ENCODE measurements around the gene FAM222A.

Gene FAM222A

GRCh38 chr12:109760031-109760929 is 46.7 kb downstream of the FAM222A start:
- no peak overlapping the region for H3K4me3 Mint-ChIP-seq
- peaks cover 9% of the 10 kb centered on the region for H3K27me3 Mint-ChIP-seq
- H3K4me1 Mint-ChIP-seq (ENCODE audit: low read depth), result peaks cover 6% of the 10 kb centered on the region
- peak; percentile 22 for DNase-seq
- H3K9me3 Mint-ChIP-seq, result peaks cover 22% of the 10 kb centered on the region
- peaks cover 8% of the 10 kb centered on the region for H3K36me3 Mint-ChIP-seq (ENCODE audit: low read depth)
- no peak overlapping the region for H3K27ac Mint-ChIP-seq

GRCh38 chr12:109760930-109761921 is 47.6 kb downstream of the FAM222A start:
- Mint-ChIP-seq H3K4me1 (ENCODE audit: low read depth) (peaks cover 6% of the 10 kb centered on the region), H3K9me3 (peaks cover 13% of the 10 kb centered on the region), H3K36me3 (ENCODE audit: low read depth) (peaks cover 3% of the 10 kb centered on the region), H3K27ac (no peak overlapping the region), H3K27me3 (peaks cover 4% of the 10 kb centered on the region), H3K4me3 (no peak overlapping the region)
- DNase-seq, result peak; percentile 21

- no peak overlapping the region for H3K27ac Mint-ChIP-seq
- peaks cover 6% of the 10 kb centered on the region for H3K4me1 Mint-ChIP-seq (ENCODE audit: low read depth)
- DNase-seq, result no peak
- H3K9me3 Mint-ChIP-seq, result peaks cover 4% of the 10 kb centered on the region
- H3K27me3 Mint-ChIP-seq, result no peaks in the 10 kb centered on the region
- no peak overlapping the region for H3K4me3 Mint-ChIP-seq
- no peaks in the 10 kb centered on the region for H3K36me3 Mint-ChIP-seq (ENCODE audit: low read depth)
These were observed 48.5 kb downstream of the FAM222A start for GRCh38 chr12:109762071-109762672.

- Mint-ChIP-seq H3K4me1 (ENCODE audit: low read depth) (peaks cover 6% of the 10 kb centered on the region), H3K36me3 (ENCODE audit: low read depth) (no peaks in the 10 kb centered on the region), H3K27ac (no peak overlapping the region), H3K4me3 (no peak overlapping the region), H3K9me3 (no peaks in the 10 kb centered on the region), H3K27me3 (no peaks in the 10 kb centered on the region)
- DNase-seq, result peak; percentile 28
These were observed 49.1 kb downstream of the FAM222A start for GRCh38 chr12:109762673-109763191.

GRCh38 chr12:109763201-109763841 is 49.7 kb downstream of the FAM222A start:
- H3K27me3 Mint-ChIP-seq, result no peaks in the 10 kb centered on the region
- H3K27ac Mint-ChIP-seq, result no peak overlapping the region
- H3K4me1 Mint-ChIP-seq (ENCODE audit: low read depth), result peaks cover 6% of the 10 kb centered on the region
- DNase-seq, result peak; percentile 19
- no peak overlapping the region for H3K4me3 Mint-ChIP-seq
- H3K36me3 Mint-ChIP-seq (ENCODE audit: low read depth), result no peaks in the 10 kb centered on the region
- H3K9me3 Mint-ChIP-seq, result no peaks in the 10 kb centered on the region

- H3K4me3 Mint-ChIP-seq, result no peak overlapping the region
- no peaks in the 10 kb centered on the region for H3K9me3 Mint-ChIP-seq
- H3K27me3 Mint-ChIP-seq, result no peaks in the 10 kb centered on the region
- H3K36me3 Mint-ChIP-seq (ENCODE audit: low read depth), result no peaks in the 10 kb centered on the region
- H3K27ac Mint-ChIP-seq, result no peak overlapping the region
- no peak for DNase-seq
- H3K4me1 Mint-ChIP-seq (ENCODE audit: low read depth), result peaks cover 6% of the 10 kb centered on the region
These were observed 50.5 kb downstream of the FAM222A start for GRCh38 chr12:109764123-109764522.

- Mint-ChIP-seq H3K4me1 (ENCODE audit: low read depth) (peaks cover 6% of the 10 kb centered on the region), H3K9me3 (no peaks in the 10 kb centered on the region), H3K27me3 (no peaks in the 10 kb centered on the region), H3K27ac (no peak overlapping the region), H3K4me3 (no peak overlapping the region), H3K36me3 (ENCODE audit: low read depth) (no peaks in the 10 kb centered on the region)
- DNase-seq, result peak; percentile 11
These were observed 51.3 kb downstream of the FAM222A start for GRCh38 chr12:109764776-109765445.

GRCh38 chr12:109765446-109765810 is 51.8 kb downstream of the FAM222A start:
- no peaks in the 10 kb centered on the region for H3K36me3 Mint-ChIP-seq (ENCODE audit: low read depth)
- H3K4me3 Mint-ChIP-seq, result no peak overlapping the region
- no peaks in the 10 kb centered on the region for H3K27me3 Mint-ChIP-seq
- peaks cover 6% of the 10 kb centered on the region for H3K4me1 Mint-ChIP-seq (ENCODE audit: low read depth)
- H3K9me3 Mint-ChIP-seq, result no peaks in the 10 kb centered on the region
- no peak overlapping the region for H3K27ac Mint-ChIP-seq
- DNase-seq, result no peak

- H3K27ac Mint-ChIP-seq, result no peak overlapping the region
- no peaks in the 10 kb centered on the region for H3K9me3 Mint-ChIP-seq
- H3K4me3 Mint-ChIP-seq, result no peak overlapping the region
- H3K36me3 Mint-ChIP-seq (ENCODE audit: low read depth), result no peaks in the 10 kb centered on the region
- peaks cover 6% of the 10 kb centered on the region for H3K4me1 Mint-ChIP-seq (ENCODE audit: low read depth)
- no peak for DNase-seq
- no peaks in the 10 kb centered on the region for H3K27me3 Mint-ChIP-seq
These were observed 52.7 kb downstream of the FAM222A start for GRCh38 chr12:109766251-109766778.

GRCh38 chr12:109767456-109767855 is 53.8 kb downstream of the FAM222A start:
- no peak overlapping the region for H3K4me3 Mint-ChIP-seq
- no peaks in the 10 kb centered on the region for H3K9me3 Mint-ChIP-seq
- H3K27ac Mint-ChIP-seq, result no peak overlapping the region
- peaks cover 6% of the 10 kb centered on the region for H3K4me1 Mint-ChIP-seq (ENCODE audit: low read depth)
- no peaks in the 10 kb centered on the region for H3K36me3 Mint-ChIP-seq (ENCODE audit: low read depth)
- no peak for DNase-seq
- no peaks in the 10 kb centered on the region for H3K27me3 Mint-ChIP-seq

GRCh38 chr12:109767991-109768900 is 54.6 kb downstream of the FAM222A start:
- peak; percentile 13 for DNase-seq
- Mint-ChIP-seq H3K9me3 (no peaks in the 10 kb centered on the region), H3K27ac (no peak overlapping the region), H3K4me3 (no peak overlapping the region), H3K27me3 (no peaks in the 10 kb centered on the region), H3K4me1 (ENCODE audit: low read depth) (peaks cover 4% of the 10 kb centered on the region), H3K36me3 (ENCODE audit: low read depth) (no peaks in the 10 kb centered on the region)

GRCh38 chr12:109768901-109769670 is 55.5 kb downstream of the FAM222A start:
- Mint-ChIP-seq H3K4me3 (no peak overlapping the region), H3K4me1 (ENCODE audit: low read depth) (peaks cover 1% of the 10 kb centered on the region), H3K9me3 (no peaks in the 10 kb centered on the region), H3K36me3 (ENCODE audit: low read depth) (no peaks in the 10 kb centered on the region), H3K27ac (no peak overlapping the region), H3K27me3 (peaks cover 4% of the 10 kb centered on the region)
- peak; percentile 22 for DNase-seq
